Transverse colon (tissue), 3 donors: Measurements from ENCODE around the gene C10orf90.

Experiments used
- POLR2A ChIP-seq: fragments of 450-650 bp; IDR thresholded peaks from one replicate; pipeline ENCODE4 v1.6.1; 2016; ENCODE audit warnings: antibody characterized with exemption, mild to moderate bottlenecking, moderate library complexity
- TF ChIP-seq, protein P1 (sequence below), 5 experiments: fragments of 200-600 bp in 3 of 5; fragments of 450-650 bp in 2 of 5; sonication (generic) in 3 of 5; IDR thresholded peaks; 1 replicate in 2 of 5; 2 replicates in 3 of 5; pipeline ENCODE4 v1.5.1; 2016 to 2017; ENCODE audit warnings: antibody characterized with exemption in 5 of 5, inconsistent platforms in 3 of 5, mild to moderate bottlenecking in 2 of 5, moderate library complexity in 1 of 5

DNA sequence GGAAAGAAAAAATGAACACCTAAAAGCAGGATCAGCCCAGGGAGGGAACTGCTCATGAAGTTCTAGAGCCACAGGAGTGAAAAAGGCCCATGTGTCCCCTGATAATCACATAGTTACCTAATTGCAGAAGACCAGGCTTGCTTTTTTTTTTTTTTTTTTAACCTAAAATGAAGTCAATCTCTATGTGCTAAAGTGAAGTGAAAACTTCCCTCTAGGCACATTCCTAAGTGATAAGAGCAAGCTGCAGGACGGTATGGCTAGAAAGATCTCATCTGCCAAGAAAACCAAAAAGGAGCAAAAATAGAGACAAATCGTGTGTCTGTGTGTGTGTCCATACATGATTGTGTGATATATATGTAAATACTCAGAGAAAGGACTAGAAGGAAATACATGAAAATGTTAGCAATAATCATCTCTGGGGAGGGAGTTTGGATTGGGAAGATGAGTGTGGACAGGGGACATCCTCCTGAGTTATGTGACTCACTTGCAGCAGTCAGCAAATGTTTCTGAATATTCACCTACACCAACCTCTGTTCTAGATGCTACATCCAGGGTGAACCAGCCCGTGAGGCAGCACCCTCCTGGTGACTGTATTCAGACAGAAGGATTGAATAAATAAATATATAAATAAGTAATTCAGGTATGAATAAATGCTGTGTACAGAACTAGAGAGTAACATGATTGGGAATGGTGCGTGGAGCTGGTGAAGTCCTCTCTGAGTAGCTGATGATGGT lies 76.4 kb downstream of the C10orf90 start:
- TF ChIP-seq, protein P1, sequence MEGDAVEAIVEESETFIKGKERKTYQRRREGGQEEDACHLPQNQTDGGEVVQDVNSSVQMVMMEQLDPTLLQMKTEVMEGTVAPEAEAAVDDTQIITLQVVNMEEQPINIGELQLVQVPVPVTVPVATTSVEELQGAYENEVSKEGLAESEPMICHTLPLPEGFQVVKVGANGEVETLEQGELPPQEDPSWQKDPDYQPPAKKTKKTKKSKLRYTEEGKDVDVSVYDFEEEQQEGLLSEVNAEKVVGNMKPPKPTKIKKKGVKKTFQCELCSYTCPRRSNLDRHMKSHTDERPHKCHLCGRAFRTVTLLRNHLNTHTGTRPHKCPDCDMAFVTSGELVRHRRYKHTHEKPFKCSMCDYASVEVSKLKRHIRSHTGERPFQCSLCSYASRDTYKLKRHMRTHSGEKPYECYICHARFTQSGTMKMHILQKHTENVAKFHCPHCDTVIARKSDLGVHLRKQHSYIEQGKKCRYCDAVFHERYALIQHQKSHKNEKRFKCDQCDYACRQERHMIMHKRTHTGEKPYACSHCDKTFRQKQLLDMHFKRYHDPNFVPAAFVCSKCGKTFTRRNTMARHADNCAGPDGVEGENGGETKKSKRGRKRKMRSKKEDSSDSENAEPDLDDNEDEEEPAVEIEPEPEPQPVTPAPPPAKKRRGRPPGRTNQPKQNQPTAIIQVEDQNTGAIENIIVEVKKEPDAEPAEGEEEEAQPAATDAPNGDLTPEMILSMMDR (IDR thresholded peaks at IDR 0.05) = no peak
- TF ChIP-seq POLR2A = no peak
